Stomach (tissue), 4 donors: Measurements from ENCODE around the gene NEAT1.

Source experiments
- EP300 ChIP-seq: sonication (generic); formaldehyde crosslinking; IDR thresholded peaks from one replicate; pipeline ENCODE4 v1.6.1; 2017; ENCODE audit warnings: antibody characterized with exemption
- POLR2A ChIP-seq, 4 donors: fragments of 450-650 bp; IDR thresholded peaks; one replicate each; pipeline ENCODE4 v1.6.1; 2016; ENCODE audit warnings: antibody characterized with exemption in 4 of 4, control low read depth in 2 of 4, mild to moderate bottlenecking in 1 of 4, moderate library complexity in 1 of 4
- POLR2AphosphoS5 ChIP-seq, 3 donors: sonication (generic); formaldehyde crosslinking; IDR thresholded peaks; one replicate each; pipeline ENCODE4 v1.6.1; 2016; ENCODE audit warnings: antibody characterized with exemption in 3 of 3
- TF ChIP-seq, protein P1 (sequence below), 7 experiments: fragments of 450-650 bp in 4 of 7; fragments of 200-600 bp in 3 of 7; sonication (generic) in 3 of 7; IDR thresholded peaks; one replicate each; pipeline ENCODE4 v1.5.1; 2016 to 2019; ENCODE audit warnings: antibody characterized with exemption in 7 of 7, control low read depth in 2 of 7, mild to moderate bottlenecking in 1 of 7

DNA sequence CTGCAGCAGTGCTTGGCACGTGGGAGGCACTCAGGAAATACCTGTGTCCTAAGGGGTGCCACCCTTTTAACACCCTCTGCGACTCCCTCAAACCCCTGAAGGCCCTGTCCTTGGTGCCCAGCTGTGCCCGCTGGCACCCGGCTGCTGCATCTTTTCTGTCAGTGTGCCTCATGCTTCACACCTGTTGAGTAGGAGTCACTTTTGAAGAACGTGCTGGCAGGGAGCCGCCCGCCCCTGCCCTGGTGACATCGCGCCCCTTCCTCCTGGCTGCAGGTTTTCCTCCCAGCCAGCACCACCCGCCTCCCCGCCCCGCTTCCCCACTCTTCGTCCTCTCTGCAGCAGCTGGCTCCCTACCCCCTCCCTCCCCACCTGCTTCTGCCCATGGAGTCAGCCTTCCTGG is 18.4 kb upstream of the NEAT1 start:
- TF ChIP-seq, protein P1, sequence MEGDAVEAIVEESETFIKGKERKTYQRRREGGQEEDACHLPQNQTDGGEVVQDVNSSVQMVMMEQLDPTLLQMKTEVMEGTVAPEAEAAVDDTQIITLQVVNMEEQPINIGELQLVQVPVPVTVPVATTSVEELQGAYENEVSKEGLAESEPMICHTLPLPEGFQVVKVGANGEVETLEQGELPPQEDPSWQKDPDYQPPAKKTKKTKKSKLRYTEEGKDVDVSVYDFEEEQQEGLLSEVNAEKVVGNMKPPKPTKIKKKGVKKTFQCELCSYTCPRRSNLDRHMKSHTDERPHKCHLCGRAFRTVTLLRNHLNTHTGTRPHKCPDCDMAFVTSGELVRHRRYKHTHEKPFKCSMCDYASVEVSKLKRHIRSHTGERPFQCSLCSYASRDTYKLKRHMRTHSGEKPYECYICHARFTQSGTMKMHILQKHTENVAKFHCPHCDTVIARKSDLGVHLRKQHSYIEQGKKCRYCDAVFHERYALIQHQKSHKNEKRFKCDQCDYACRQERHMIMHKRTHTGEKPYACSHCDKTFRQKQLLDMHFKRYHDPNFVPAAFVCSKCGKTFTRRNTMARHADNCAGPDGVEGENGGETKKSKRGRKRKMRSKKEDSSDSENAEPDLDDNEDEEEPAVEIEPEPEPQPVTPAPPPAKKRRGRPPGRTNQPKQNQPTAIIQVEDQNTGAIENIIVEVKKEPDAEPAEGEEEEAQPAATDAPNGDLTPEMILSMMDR (IDR thresholded peaks at IDR 0.05): no peak
- TF ChIP-seq POLR2AphosphoS5 (IDR thresholded peaks at IDR 0.05): no peak
- no peak for TF ChIP-seq POLR2A (IDR thresholded peaks at IDR 0.05)
- no peak for TF ChIP-seq EP300
